H54 (cell line): ENCODE measurements around the gene FBLL1.
"Not testable (repeated sequence)": the region's sequence is repeated elsewhere in the genome, so short reads cannot be mapped to it uniquely, and the experiment has no call there.

Source experiments
- DNase-seq: peaks from one replicate; pipeline ENCODE4 v3.0.0; 2011; ENCODE audit warnings: low spot score, mixed read lengths; ENCODE audit not compliant: insufficient read length
- FAIRE-seq: peaks from 3 replicates; lab custom pipeline; 2011; peaks lifted over from hg19 to GRCh38; lab: Jason Lieb, UNC
- POLR2A ChIP-seq: IDR thresholded peaks from 2 replicates; pipeline ENCODE4 v1.6.1; 2011; ENCODE audit warnings: low read depth, mild to moderate bottlenecking, low read length

FBLL1 gene

DNA sequence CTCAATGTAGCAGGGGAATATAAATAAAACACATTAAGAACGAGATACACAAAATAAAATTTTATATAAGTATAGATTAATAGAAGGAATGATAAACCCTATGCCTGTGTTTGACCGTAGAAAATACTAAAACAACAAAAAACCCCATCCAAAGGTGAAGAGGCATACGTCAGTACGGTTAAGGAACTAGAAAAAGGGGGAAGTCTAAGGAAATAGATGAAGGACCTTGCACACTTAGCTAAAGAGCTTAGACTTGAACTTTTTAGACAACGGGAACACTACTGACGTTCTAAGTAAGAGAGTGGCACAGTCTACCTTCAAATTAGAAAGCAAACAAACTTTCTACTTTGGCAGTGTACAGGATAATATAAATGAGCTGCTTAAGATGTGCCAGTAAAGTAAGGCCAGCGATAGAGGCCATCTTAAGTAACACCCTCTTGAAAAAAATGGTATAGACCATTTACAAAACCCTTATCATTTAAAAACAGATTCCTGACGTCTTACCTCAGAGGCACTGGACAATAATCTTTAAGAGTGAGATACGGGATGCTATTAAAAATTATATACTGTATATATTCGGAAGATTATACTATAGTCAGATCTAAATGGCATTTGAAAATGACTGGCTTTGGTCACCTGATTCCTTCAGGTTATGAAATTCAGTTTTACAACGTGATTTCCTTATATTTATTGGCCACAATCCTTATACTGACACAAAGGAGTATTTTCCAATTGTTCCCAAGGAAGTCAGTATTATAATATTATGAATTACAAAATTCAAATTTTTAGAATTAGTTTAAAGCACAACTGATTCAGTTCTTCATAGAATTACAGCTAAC is 41.6 kb downstream of the FBLL1 start:
- DNase-seq (no peak), FAIRE-seq (no peak)
- TF ChIP-seq POLR2A: no peak

DNA sequence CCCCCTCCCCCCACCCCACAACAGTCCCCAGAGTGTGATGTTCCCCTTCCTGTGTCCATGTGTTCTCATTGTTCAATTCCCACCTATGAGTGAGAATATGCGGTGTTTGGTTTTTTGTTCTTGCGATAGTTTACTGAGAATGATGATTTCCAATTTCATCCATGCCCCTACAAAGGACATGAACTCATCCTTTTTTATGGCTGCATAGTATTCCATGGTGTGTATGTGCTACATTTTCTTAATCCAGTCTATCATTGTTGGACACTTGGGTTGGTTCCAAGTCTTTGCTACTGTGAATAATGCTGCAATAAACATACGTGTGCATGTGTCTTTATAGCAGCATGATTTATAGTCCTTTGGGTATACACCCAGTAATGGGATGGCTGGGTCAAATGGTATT is 44.6 kb downstream of the FBLL1 start:
- not testable (repeated sequence) for DNase-seq, FAIRE-seq

DNA sequence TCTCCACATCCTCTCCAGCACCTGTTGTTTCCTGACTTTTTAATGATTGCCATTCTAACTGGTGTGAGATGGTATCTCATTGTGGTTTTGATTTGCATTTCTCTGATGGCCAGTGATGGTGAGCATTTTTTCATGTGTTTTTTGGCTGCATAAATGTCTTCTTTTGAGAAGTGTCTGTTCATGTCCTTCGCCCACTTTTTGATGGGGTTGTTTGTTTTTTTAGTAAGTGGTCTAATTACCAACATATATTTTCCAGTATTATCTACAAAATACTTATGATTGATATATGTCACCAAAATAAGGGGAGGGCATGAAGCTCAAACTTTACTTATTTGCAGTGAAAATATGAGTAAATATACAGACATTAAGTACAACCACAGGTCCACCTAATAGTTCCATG is 45.1 kb downstream of the FBLL1 start:
- not testable (repeated sequence) for FAIRE-seq

DNA sequence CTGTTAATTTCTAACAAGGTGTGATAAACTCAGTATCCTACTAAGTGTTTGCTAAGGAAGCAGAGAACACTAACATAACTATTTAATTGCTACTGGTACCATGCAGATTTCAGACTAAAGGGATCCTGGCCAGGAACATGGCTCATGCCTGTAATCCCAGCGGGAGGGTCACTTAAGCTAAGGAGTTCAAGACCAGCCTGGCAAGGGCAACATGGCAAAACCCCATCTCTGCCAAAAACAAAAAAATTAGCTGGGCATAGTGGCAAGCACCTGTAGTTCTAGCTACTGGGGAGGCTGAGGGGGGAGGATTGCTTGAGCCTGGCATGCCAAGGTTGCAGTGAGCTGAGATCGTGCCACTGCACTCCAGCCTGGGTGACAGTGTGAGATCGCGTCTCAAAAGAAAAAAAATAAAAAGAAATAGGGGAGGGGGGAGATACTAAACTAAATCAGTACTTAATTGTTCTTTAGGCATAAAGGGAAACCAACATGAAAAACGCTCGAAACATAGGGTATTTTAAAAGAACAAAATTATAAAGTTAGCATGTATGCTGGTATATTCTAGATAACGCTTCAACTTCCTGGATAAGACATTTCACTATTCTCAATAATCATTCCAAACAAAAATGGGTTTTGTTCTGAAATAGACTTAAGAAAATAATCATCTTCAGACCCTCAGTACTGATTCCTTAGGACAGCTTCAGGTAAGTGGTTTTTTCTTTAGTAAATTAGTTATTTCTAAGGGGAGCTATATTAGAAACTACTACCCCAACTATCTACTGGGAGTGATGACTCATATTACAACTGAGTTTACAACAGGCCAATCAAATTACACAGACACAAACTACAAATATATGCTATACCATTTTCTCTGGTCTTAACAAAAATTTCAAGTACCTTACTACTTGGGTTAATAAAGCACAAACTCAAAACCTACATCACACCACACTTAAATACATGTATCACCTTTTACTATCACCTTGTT is 46.6 kb downstream of the FBLL1 start:
- no peak for FAIRE-seq
- no peak for DNase-seq
- no peak for TF ChIP-seq POLR2A

More for the DNA sequence above, 45.1 kb downstream of the FBLL1 start:
- DNase-seq: not testable (repeated sequence)

DNA sequence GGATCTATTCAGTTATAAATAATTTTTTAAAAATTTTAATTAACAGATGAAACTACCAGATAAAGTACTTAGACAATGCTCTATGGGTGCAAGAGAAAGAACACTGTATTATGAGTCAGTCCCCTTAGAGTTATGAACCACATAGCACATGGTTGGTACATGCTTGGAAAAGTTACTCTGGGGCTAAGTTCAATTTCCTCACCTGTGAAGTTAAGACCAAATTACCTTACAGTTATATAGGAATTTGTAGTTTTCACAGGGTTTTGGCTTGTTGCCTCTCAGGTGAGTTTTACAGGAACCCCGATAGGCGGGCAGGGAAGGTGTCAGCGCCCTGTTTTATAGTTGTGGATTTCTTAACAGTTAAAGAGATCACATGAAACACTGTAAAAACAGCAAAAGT is 48.9 kb downstream of the FBLL1 start:
- TF ChIP-seq POLR2A: no peak
- DNase-seq (no peak), FAIRE-seq (no peak)

DNA sequence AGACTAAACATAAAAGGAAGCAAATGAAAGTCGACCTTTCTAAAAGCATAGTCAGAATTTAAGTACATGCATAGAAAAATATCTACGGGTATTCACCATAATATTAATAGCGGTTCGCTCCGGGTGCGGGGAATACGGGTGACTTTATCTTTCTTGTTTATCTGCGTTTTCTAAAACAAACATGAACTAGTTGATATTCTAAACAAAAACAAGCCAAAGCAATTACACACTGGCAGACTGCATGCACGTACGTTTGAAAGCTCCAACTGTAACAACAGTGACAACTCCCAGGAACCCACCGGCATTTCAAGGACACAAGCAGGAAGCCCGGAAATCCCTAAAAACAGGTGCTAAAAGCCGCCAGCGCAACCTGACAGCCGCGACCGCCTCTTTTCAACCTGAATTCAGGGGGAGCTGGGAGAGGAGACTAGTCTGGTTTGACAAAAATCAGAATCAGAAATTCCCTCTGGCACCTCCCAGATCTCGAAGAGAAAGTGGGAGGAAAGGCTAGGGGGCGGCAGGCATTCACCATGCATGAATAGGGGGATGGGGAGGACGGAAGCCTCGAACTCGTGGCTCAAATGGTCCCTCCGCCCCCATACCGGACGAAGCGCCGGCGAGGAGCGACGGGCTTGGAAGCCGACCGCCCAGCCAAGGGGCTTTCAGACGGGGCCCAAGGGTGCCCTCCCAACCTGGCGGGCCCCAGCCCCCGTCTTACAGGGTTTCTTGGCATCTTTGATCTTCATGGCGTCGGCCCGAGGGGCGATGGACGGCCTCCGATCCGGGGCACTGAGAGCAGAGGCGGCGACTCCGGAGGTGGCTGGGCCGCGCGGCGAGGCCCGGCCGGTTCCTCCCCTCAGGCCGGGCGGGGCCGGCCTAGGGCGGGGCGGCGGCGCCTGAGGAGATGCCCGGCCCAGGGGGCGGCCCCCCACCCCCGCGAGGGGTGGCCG is 49.7 kb downstream of the FBLL1 start, which contains the start of gene PANK3:
Gene PANK3, minus strand, starts transcription at position 831 of the 950 bp plus-strand sequence. Its CDS starts 85 bp downstream, at position 746.
- FAIRE-seq (no peak), DNase-seq (peak; percentile 71)
- TF ChIP-seq POLR2A: peak; percentile 87

DNA sequence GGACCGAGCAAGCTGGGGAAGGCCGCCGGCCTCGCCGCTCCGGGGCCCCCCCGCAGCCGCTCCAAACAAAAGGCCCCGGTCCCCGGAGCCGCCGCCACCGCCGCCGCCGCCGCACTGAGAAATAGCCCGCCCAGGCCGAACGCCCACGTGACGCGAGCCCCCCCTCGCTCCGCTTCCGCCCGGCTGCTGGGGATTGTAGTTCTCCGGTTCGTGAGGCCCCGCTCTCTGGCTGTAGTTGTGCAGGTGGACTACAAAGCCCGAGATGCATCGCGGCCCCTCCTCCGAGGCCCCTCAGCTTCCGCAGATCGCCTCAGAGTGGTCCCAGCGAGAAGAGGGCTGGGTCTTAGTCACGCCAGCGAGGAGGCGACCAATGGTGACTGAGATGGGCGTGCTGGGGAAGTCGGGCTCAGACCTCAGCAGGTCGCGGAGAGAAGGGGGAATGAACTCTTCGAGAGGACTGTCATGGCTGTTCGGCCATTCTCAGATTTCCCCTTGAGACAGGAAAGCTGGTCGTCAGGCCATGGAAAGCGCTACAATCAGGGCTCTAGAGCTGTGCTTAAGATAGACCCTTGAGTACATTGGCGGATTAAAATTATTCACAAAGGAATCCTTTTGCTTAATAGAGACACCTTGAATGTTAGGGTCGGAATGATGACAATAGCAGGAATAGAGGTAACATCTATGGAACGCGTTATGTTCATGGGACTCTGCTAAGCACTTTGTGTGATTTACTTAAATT is 50.6 kb downstream of the FBLL1 start:
- FAIRE-seq (peak; percentile 92), DNase-seq (peak; percentile 94)
- TF ChIP-seq POLR2A: peak; percentile 93

DNA sequence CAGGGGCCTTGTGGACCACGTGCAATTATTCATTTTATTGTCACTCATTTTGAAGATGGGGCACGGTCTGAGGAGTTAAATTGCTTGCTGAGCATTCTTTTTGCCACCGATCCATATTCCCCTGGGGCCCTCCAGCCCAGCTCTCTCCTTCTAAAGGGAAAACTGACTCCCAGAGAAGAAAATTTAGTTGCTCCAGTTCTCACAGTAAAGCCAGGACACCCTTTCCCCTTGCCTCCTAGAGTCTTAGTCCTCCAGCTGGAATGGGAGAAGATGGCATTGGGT is 51.1 kb downstream of the FBLL1 start:
- FAIRE-seq (no peak), DNase-seq (no peak)
- TF ChIP-seq POLR2A: no peak
